Skeletal muscle tissue (tissue), 4 donors: ENCODE results near the gene FRMPD4. TPM values are rescaled to one million over a fixed set of nuclear protein-coding genes. Genes with fewer than 3 reads are reported as not detected.

ENCODE experiments used
- H3K27ac ChIP-seq: one replicate; pipeline ENCODE4 v1.7.0; 2013; ENCODE audit warnings: mild to moderate bottlenecking, low read depth, low read length, inconsistent platforms
- H3K27me3 ChIP-seq, 3 donors: one replicate each; pipeline ENCODE4 v1.7.0; 2013; ENCODE audit warnings: low read length in 3 of 3; ENCODE audit not compliant: control insufficient read depth in 3 of 3, insufficient read depth in 3 of 3
- H3K36me3 ChIP-seq, 3 donors: one replicate each; pipeline ENCODE4 v1.7.0; 2013; ENCODE audit warnings: low read length in 3 of 3; ENCODE audit not compliant: control insufficient read depth in 3 of 3, insufficient read depth in 3 of 3
- H3K4me1 ChIP-seq, 3 donors: one replicate each; pipeline ENCODE4 v1.7.0; 2013; ENCODE audit warnings: low read length in 3 of 3, mild to moderate bottlenecking in 3 of 3; ENCODE audit not compliant: control insufficient read depth in 3 of 3, insufficient read depth in 3 of 3
- H3K4me3 ChIP-seq, 3 donors: one replicate each; pipeline ENCODE4 v1.7.0; 2013; ENCODE audit warnings: low read length in 3 of 3
- H3K9ac ChIP-seq, 3 donors: one replicate each; pipeline ENCODE4 v1.7.0; 2013; ENCODE audit warnings: low read length in 3 of 3, mild to moderate bottlenecking in 3 of 3, moderate library complexity in 2 of 3, low read depth in 1 of 3
- H3K9me3 ChIP-seq, 3 donors: one replicate each; pipeline ENCODE4 v1.7.0; 2013; ENCODE audit warnings: low read length in 3 of 3; ENCODE audit not compliant: control insufficient read depth in 3 of 3
- total RNA-seq: library from RNA; depleted of rRNA; stranded (reverse); fragments of >200 nt; gene quantifications from one replicate; pipeline ENCODE4 v1.2.3, GENCODE V29; 2014
- donor health status: Osteomylitis.

The FRMPD4 gene
- total RNA-seq, 1 donor from 2014 or later, result 1.0 TPM

DNA sequence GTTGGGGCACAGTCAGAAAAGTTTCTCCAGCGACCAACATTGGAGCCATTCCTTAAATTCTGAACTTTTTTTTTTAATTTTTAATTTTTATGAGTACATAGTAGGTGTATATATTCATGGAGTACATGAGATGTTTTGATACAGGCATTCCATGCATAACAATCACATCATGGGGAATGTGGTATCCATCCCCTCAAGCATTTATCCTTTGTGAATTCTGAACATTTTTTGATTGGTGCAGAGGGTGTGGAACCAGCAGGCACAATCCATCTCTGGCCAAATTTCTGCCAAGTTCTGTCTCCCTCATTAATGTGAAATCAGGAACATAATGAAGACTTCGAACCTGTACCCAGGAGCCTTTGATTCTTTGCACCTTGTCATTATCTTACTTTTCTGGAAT lies 267.0 kb downstream of the FRMPD4 start:
- no peak overlapping the region for H3K4me3 ChIP-seq
- H3K4me1 ChIP-seq, result peaks cover 0 to 6% (median 3%) of the 10 kb centered on the region in 3 donors
- no peaks in the 10 kb centered on the region for H3K9me3 ChIP-seq
- H3K27ac ChIP-seq, result no peak overlapping the region
- H3K27me3 ChIP-seq, result no peaks in the 10 kb centered on the region
- H3K36me3 ChIP-seq, result no peaks in the 10 kb centered on the region
- H3K9ac ChIP-seq, result no peak overlapping the region

DNA sequence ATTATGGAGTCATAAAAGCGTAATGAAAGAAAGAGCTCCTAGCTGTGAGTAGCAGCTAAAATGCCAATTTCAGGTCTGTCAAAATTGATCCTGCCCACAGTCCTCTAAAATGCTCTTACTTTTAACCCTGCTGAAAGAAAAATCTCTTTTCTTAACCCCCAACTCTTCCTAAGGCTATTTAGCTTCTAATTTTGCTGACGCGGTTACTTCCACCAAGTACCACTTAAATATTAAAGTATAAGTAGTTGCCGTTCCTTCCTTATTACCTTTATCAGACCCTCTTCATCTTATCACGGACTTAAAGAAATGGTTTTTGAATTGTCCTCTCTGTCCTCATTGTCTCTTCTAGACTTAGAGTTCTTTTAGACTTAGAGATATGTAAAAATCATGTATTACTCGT lies 272.2 kb downstream of the FRMPD4 start:
- H3K36me3 ChIP-seq, result no peaks in the 10 kb centered on the region
- H3K27ac ChIP-seq, result no peak overlapping the region
- H3K27me3 ChIP-seq, result no peaks in the 10 kb centered on the region
- no peaks in the 10 kb centered on the region for H3K4me1 ChIP-seq
- H3K9me3 ChIP-seq, result no peaks in the 10 kb centered on the region
- no peak overlapping the region for H3K4me3 ChIP-seq
- no peak overlapping the region for H3K9ac ChIP-seq

DNA sequence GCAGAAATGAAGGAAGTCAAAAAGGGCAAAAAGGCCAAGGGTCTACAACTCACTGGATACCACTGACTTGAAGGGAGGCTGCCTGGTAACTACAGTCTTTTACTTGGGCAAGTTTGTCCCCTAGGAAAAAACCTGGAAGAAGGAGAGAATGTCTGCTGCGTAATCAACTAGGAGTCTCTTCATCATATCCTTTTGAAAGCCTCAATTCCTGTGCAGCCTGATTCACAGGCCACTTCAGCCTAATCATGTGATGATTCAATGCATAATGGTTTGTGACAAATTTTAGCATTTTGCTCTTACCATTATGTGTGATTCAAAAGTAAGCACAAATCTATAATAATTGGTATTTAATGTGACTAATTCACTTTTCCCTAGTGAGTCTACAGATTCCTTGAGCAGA lies 273.6 kb downstream of the FRMPD4 start:
- no peak overlapping the region for H3K9ac ChIP-seq
- no peaks in the 10 kb centered on the region for H3K4me1 ChIP-seq
- H3K4me3 ChIP-seq, result no peak overlapping the region
- H3K36me3 ChIP-seq, result no peaks in the 10 kb centered on the region
- H3K27me3 ChIP-seq, result no peaks in the 10 kb centered on the region
- H3K27ac ChIP-seq, result no peak overlapping the region
- H3K9me3 ChIP-seq, result no peaks in the 10 kb centered on the region

DNA sequence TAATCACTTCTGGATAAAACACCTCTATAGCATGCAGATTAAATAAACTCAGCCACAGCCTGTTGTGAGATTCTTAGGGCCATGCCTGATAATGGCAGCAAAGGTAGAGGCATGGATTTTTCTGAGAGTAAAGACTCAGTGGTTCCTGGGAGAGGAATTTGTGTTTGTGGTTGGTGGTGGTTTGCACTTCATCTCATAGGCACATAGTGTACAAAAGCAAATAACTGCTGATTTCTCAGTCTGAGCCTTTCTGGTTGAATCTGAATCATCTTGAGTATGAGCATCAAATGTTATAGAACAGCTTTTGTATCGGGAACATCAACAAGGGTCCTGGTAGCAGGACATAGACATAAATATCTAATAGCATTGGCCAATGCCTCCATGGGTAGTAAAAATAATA lies 274.3 kb downstream of the FRMPD4 start:
- Histone ChIP-seq H3K27ac (no peak overlapping the region), H3K9me3 (no peaks in the 10 kb centered on the region), H3K9ac (no peak overlapping the region)

DNA sequence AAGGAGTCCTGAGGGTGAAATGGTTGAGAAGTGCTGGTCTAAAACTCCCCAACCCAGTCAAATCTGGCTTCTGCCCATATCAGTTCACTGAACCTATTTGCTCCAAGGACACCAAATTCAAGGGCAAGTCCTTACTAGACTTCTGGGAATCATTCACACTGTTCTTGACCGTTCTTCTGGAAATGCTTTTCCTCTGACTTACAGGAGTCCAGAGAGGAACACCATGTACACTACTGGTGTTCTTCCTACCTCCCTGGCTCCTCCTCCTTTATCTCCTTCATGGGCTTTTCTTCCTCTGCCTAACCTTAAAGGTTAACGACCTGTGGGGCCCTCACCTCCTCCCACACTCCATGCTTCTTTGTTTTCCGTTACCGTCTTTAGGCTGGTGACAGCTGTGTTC lies 281.3 kb downstream of the FRMPD4 start:
- no peaks in the 10 kb centered on the region for H3K27me3 ChIP-seq
- no peak overlapping the region for H3K4me3 ChIP-seq
- no peak overlapping the region for H3K9ac ChIP-seq
- no peaks in the 10 kb centered on the region for H3K36me3 ChIP-seq
- H3K4me1 ChIP-seq, result no peaks in the 10 kb centered on the region
- no peak overlapping the region for H3K27ac ChIP-seq
- H3K9me3 ChIP-seq, result no peaks in the 10 kb centered on the region

More for the DNA sequence above, 274.3 kb downstream of the FRMPD4 start:
- no peak overlapping the region for H3K4me3 ChIP-seq
- H3K4me1 ChIP-seq, result no peaks in the 10 kb centered on the region
- no peaks in the 10 kb centered on the region for H3K27me3 ChIP-seq
- H3K36me3 ChIP-seq, result no peaks in the 10 kb centered on the region

DNA sequence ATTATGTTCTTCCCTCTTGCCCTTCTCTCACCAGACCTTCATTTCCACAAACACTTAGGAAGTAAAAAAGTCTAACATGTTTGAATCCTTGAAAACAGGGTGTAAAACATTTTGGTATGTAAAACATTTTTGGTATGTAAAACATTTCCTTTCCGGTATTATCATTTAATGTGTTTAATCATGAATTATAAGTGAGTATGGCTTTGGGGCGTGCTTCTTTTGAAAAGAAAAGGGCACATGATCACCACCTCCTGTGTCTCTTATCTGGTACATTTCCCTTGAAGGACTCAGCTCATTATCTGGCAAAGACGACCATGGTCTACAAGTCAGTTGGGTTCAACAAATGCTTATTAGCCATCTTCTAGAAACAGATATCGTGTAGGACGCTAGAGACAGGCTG lies 283.6 kb downstream of the FRMPD4 start:
- H3K9me3 ChIP-seq, result no peaks in the 10 kb centered on the region
- H3K4me3 ChIP-seq, result no peak overlapping the region
- no peaks in the 10 kb centered on the region for H3K36me3 ChIP-seq
- H3K4me1 ChIP-seq, result no peaks in the 10 kb centered on the region
- no peaks in the 10 kb centered on the region for H3K27me3 ChIP-seq
- no peak overlapping the region for H3K27ac ChIP-seq
- no peak overlapping the region for H3K9ac ChIP-seq

DNA sequence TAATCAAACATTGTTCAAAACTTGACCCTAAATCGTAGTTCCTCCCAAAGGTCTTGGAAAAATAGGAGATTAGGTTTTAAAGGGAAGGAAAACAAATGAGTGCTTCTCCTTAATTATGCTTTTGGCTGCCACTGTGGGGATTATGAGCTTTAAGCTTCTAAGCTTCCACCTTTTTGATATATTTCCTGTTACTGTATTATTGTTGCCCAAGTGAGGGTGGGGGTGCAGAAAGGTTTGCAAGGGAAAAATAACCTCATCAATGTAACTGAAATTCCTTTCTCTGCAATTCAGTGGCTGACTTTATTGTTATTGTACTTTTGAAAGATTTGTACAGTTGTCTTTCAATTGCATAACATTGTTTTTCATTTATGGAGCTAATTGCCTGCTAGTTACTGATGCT lies 285.1 kb downstream of the FRMPD4 start:
- Histone ChIP-seq H3K27me3 (no peaks in the 10 kb centered on the region), H3K36me3 (no peaks in the 10 kb centered on the region), H3K27ac (no peak overlapping the region), H3K4me1 (no peaks in the 10 kb centered on the region), H3K9ac (no peak overlapping the region), H3K9me3 (no peaks in the 10 kb centered on the region), H3K4me3 (no peak overlapping the region)

DNA sequence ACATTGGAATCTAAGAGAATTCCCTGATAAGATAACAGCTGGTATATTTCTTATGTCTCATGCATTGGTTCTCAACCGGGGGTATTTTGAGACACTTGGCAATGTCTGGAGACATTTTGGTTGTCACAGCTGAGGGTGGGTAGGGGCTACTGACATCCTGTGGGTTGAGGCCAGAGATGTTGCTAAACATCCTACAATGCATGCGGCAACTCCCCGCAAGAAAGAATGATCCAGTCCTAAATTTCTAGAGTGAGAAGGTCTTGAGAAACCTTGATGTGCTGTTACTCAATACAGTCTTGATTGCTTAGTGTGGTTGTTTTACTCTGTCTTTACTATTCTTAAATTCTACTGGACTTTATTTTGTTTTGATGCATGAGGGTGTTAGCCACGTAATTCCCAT lies 287.2 kb downstream of the FRMPD4 start:
- no peak overlapping the region for H3K4me3 ChIP-seq
- no peaks in the 10 kb centered on the region for H3K36me3 ChIP-seq
- no peaks in the 10 kb centered on the region for H3K4me1 ChIP-seq
- H3K9ac ChIP-seq, result no peak overlapping the region
- H3K27me3 ChIP-seq, result no peaks in the 10 kb centered on the region
- H3K9me3 ChIP-seq, result no peaks in the 10 kb centered on the region
- no peak overlapping the region for H3K27ac ChIP-seq

DNA sequence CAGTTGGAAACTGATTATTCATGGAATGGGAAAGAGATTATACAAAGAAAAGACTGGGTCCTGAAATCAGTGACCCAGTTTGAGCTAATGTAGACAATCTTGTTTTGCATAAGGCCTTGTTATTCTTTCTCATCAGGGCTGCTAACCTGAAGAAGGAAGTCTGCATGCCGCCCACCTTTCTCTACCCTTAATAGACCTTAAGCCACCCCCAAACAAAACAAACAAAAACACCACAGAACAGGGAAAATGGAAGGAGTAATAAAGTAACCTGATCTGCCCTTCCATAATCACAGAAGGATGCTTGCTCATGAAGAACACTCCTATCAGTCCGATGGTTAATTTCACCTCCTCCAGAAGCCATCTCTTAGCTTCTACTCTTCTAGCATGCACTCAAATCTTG lies 288.1 kb downstream of the FRMPD4 start:
- Histone ChIP-seq H3K9ac (no peak overlapping the region), H3K36me3 (no peaks in the 10 kb centered on the region), H3K4me3 (no peak overlapping the region)

DNA sequence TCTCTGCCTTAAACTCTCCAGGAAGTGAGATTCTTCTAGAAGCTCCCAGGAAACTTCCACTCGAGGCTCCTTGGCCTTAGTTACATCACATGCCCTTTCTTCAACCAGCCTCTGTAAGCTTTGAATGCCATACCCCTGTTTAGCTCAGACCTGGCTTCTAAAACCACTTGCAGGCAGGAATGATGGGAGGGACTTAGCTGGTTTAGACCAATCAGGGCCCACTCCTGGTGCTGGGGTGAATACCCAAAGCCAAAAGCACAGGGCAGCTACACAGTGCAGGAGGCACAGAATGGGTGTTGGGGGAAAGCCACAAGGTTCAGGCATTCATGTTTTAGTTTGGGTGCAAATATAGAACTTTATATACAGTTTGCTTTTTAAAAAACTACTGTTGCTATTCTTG lies 296.2 kb downstream of the FRMPD4 start:
- no peak overlapping the region for H3K9ac ChIP-seq
- H3K36me3 ChIP-seq, result no peaks in the 10 kb centered on the region
- H3K4me1 ChIP-seq, result no peaks in the 10 kb centered on the region
- H3K27me3 ChIP-seq, result no peaks in the 10 kb centered on the region
- no peak overlapping the region for H3K4me3 ChIP-seq
- H3K27ac ChIP-seq, result no peak overlapping the region
- peaks cover 0 to 2% (median 0%) of the 10 kb centered on the region in 3 donors for H3K9me3 ChIP-seq

More for the DNA sequence above, 288.1 kb downstream of the FRMPD4 start:
- Histone ChIP-seq H3K27ac (no peak overlapping the region), H3K27me3 (no peaks in the 10 kb centered on the region), H3K4me1 (no peaks in the 10 kb centered on the region), H3K9me3 (no peaks in the 10 kb centered on the region)

DNA sequence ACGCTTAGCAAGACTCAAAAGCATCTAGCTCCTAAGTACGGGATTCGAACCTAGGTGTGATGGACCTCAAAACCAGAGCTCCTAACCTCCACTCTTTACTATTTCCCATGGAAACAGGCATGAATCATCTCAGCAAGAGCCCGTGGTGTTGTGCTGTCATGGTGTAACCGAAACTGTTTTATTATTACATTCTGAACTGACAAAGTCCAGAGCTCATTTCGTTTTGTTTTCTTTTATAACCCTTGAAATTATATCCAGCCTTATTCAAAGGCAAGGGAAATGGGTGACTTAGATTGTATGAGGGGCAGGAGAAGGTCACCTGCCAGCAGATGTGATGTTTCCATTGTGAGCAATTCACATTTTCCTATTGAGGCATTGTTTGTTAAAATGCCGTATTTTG lies 301.1 kb downstream of the FRMPD4 start:
- H3K27me3 ChIP-seq, result no peaks in the 10 kb centered on the region
- H3K27ac ChIP-seq, result no peak overlapping the region
- no peaks in the 10 kb centered on the region for H3K36me3 ChIP-seq
- no peak overlapping the region for H3K4me3 ChIP-seq
- no peak overlapping the region for H3K9ac ChIP-seq
- H3K4me1 ChIP-seq, result no peaks in the 10 kb centered on the region
- no peaks in the 10 kb centered on the region for H3K9me3 ChIP-seq
